ENCODE results near the gene APOD.
"Not testable (repeated sequence)": the region's sequence is repeated elsewhere in the genome, so short reads cannot be mapped to it uniquely, and the experiment has no call there.

APOD gene

GRCh38 chr3:195623217-195623965, 39.7 kb upstream of the APOD start:
- H3K36me3 ChIP-seq; H3K4me3 ChIP-seq; H3K9me3 ChIP-seq; H3K4me1 ChIP-seq; H3K27me3 ChIP-seq; H3K27ac ChIP-seq; intact Hi-C loops (cut with DNase I; ENCODE audit: low total_unique reads): not testable (repeated sequence)
- peak in 1 of 2 donors; percentile 39 for DNase-seq

GRCh38 chr3:195622523-195623170, 38.9 kb upstream of the APOD start:
- H3K27ac ChIP-seq; intact Hi-C loops (cut with DNase I; ENCODE audit: low total_unique reads); H3K4me1 ChIP-seq; H3K9me3 ChIP-seq; H3K27me3 ChIP-seq; H3K4me3 ChIP-seq; H3K36me3 ChIP-seq: not testable (repeated sequence)
- DNase-seq: peak in 1 of 2 donors; percentile 27

GRCh38 chr3:195622012-195622411, 38.3 kb upstream of the APOD start:
- intact Hi-C loops (cut with DNase I; ENCODE audit: low total_unique reads); H3K9me3 ChIP-seq; H3K4me3 ChIP-seq; DNase-seq; H3K4me1 ChIP-seq; H3K27me3 ChIP-seq; H3K36me3 ChIP-seq; H3K27ac ChIP-seq: not testable (repeated sequence)

- H3K4me1 ChIP-seq; intact Hi-C loops (cut with DNase I; ENCODE audit: low total_unique reads); H3K27ac ChIP-seq; DNase-seq; H3K9me3 ChIP-seq; H3K4me3 ChIP-seq; H3K36me3 ChIP-seq; H3K27me3 ChIP-seq: not testable (repeated sequence)
Measured at GRCh38 chr3:195621095-195621494, 37.4 kb upstream of the APOD start.

DNA sequence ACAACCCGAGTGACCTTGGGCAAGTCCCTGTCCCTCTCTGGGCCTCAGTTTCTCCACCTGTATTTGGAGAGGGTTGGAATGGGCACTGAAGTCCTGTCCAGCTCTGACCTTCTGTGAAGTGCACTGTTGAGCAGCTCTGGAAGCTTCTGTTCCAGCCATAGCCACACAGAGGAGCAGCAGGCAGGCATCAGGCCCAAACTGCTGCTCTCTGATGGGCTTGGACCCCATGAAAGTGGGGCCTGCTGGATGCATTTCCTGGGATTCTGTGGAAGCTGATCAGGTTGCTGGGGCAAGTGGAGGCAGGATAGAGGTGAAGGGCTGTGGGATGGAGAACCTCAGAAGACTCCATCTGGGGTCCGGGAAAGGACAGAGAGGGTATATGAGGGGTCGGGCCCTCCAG, 36.7 kb upstream of the APOD start:
- H3K27ac ChIP-seq; H3K9me3 ChIP-seq; H3K27me3 ChIP-seq; intact Hi-C loops (cut with DNase I; ENCODE audit: low total_unique reads); H3K4me3 ChIP-seq; H3K36me3 ChIP-seq; H3K4me1 ChIP-seq: not testable (repeated sequence)
- peak in 1 of 2 donors; percentile 27 for DNase-seq

- intact Hi-C loops (cut with DNase I; ENCODE audit: low total_unique reads): not testable (repeated sequence)
Measured at GRCh38 chr3:195619591-195620369, 36.0 kb upstream of the APOD start.

DNA sequence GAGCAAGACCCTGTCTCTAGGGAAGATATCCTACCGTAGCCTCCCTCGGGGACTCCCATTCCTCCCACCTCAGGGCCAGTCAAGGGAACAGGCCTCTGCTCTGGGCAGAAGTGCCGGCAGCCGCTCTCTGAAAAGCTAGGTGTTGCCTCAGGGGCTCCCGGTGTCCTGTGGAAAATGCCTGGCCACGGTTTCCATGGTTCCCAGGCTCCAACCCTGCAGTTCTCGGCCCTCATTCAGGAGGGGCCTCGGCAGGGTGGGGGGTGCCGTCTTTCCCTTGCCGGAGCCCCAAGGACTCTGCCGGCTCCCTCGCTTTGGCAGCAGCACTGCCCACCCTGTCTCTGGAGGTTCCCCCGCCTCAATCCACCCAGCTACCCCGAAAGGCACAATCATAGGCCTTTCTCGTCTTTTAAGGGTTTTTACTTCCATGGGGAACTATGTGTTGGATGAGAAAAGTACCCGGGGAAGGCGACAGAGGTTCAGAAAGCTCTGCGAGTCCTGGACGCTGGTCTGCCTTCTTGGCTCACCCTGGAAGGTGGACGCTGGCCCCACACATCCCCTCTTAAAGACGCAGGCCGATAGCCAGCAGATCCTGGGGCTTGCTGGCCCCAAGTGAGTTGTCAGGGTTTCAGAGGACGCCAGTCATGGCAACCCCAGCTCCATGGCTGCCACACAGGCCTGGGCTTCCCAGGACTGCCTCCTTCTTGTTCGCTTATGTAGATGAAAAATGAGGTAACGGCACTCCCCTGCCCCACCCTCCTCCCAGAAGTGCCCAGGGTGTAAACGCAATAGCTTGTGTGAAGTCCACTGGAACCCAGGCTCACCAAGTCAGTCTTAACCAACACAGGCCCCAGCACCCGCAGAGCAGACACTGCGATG, 34.3 kb upstream of the APOD start:
- H3K9me3 ChIP-seq; H3K36me3 ChIP-seq; H3K4me1 ChIP-seq; H3K4me3 ChIP-seq; H3K27ac ChIP-seq; intact Hi-C loops (cut with DNase I; ENCODE audit: low total_unique reads); H3K27me3 ChIP-seq: not testable (repeated sequence)
- DNase-seq: peak in 1 of 2 donors; percentile 66

More at GRCh38 chr3:195619591-195620369, 36.0 kb upstream of the APOD start:
- not testable (repeated sequence) for H3K4me1 ChIP-seq, H3K36me3 ChIP-seq, H3K27ac ChIP-seq, H3K4me3 ChIP-seq, H3K9me3 ChIP-seq, H3K27me3 ChIP-seq
- DNase-seq: peak in 1 of 2 donors; percentile 45

DNA sequence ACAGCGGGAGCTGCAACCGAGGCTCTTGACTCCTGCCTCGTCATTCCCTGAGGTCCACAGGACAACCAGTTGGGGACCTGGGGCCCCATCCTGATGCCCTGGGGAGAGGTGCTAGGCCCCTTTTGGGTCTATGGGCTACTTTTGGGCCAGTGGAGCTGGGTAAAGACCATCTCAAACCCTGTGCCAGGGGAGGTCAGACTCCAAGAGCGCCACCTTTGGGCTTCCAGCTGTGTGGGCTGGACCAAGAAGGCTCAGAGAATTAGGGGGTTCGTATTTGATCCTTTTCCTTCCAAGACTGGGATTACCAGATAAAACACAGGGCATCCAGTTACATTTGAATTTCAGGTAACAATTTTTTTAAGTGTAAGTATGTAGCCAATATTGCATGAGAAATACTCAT, 33.4 kb upstream of the APOD start:
- H3K9me3 ChIP-seq; intact Hi-C loops (cut with DNase I; ENCODE audit: low total_unique reads); H3K36me3 ChIP-seq; H3K4me1 ChIP-seq; H3K27ac ChIP-seq; H3K27me3 ChIP-seq; H3K4me3 ChIP-seq: not testable (repeated sequence)
- DNase-seq: peak in 1 of 2 donors; percentile 1

GRCh38 chr3:195616681-195617080, 32.9 kb upstream of the APOD start:
- peak in 1 of 2 donors; percentile 55 for DNase-seq
- no peak for TF ChIP-seq CTCF (IDR thresholded peaks at IDR 0.05)
- no peak overlapping the region for H3K4me3 ChIP-seq
- no peaks in the 10 kb centered on the region for H3K36me3 ChIP-seq
- H3K4me1 ChIP-seq: no peaks in the 10 kb centered on the region
- H3K27me3 ChIP-seq: peaks cover 0 to 2% of the 10 kb centered on the region in 2 donors
- no peak overlapping the region for H3K27ac ChIP-seq
- intact Hi-C loops (cut with DNase I; ENCODE audit: low total_unique reads): no loop called here
- no peaks in the 10 kb centered on the region for H3K9me3 ChIP-seq

DNA sequence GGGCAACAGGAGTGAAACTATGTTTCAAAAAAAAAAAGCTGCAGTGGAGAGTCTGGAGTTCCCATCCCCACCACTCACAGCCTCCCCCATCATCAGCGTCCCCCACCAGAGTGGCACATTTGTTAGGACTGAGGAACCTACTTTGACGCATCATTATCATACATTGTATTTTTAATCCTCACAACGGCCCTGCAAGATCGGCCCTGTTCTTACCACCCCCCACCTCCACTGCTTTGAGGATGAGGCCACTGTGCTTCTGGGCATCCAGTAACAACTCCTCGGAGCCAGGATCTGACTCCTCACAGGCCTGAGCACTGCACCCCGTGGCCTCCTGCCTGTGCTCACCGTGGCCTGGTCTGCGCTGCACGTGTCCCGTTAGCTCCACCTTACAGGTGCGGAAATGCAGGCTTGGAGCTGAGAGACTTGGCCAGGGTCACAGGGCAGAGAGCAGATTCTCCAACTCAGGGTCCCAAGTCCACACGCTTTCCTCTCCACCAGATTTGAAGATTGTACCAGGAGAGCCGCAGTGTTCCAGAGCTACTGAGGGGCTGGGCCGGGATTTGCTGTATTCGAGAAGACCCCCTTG, 32.3 kb upstream of the APOD start:
- H3K36me3 ChIP-seq; H3K4me1 ChIP-seq; H3K27ac ChIP-seq; H3K27me3 ChIP-seq; intact Hi-C loops (cut with DNase I; ENCODE audit: low total_unique reads); H3K9me3 ChIP-seq; H3K4me3 ChIP-seq: not testable (repeated sequence)
- peak in 1 of 2 donors; percentile 10 for DNase-seq

DNA sequence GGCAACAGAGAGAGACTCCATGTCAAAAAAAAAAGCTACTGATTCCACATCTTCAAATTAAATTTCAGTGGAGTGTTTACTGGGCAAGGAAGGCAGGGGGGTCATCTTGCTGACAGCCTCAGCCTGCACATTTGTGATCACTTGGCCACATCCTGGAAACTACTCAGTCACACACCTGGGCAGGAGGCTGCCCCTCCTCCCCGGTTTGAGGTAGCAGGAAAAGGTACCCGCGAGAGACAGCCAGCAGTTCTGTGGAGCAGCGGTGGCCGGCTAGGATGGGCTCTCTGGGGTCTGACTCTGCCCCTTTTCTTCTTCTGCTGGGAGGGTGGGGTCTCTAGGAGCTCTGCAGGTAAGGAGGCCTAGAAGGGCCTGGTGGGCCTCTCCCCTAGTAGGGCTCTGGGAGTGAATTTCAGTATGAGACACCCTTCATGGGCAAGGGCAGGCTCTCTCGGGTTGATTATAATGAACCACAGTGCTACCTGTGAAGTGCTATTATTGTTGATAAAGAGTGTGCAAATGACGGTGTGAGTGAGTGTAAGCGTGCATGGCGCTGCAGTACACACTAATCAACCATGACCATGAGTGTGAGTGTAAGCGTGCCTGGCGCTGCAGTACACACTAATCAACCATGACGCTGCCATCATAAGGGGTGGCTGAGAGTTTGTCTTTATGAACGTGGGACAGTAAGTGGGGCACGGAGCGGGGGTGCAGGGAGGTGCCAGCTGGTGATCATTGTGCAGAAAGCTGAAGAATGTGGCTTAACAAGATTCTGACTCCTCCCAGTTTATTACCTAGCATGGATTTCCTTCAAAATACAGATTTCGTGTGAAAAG, 31.1 kb upstream of the APOD start:
- H3K27ac ChIP-seq; intact Hi-C loops (cut with DNase I; ENCODE audit: low total_unique reads); H3K27me3 ChIP-seq; H3K9me3 ChIP-seq; H3K36me3 ChIP-seq; H3K4me1 ChIP-seq; H3K4me3 ChIP-seq: not testable (repeated sequence)
- DNase-seq: peak in 1 of 2 donors; percentile 34
